ENCODE measurements around the gene GALK2. TPM values are rescaled to one million over a fixed set of nuclear protein-coding genes. Genes with fewer than 3 reads are reported as not detected.

GALK2 gene
- total and polyA plus RNA-seq, 2 donors (not counting 1 experiment from before 2014, with no cell fraction given) = 11.2 to 23.1 TPM

DNA sequence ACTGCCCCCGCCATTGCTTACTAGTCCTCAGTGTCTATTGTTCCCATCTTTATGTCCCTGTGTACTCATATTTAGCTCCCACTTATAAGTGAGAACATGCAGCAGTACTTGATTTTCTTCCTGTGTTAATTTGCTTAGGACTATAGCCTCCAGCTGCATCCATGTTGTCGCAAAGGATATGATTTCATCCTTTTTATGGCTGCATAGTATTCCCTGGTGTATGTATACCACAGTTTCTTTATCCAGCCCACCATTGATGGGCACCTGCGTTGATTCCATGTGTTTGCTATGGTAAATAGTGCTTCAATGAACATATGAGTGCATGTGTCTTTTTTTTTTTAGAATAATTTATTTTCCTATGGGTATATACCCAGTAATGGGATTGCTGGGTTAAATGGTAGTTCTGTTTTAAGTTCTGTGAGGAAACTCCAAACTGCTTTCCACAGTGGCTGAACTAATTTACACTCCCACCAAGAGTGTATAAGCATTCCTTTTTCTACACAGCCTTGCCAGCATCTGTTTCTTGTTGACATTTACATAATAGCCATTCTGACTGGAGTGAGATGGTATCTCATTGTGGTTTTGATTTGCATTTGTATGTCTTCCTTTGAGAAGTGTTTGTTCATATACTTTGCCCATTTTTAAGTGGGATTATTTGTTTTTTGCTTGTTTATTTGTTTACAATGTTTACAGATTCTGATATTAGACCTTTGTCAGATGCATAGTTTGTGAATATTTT is 53.7 kb downstream of the GALK2 start:
- H3K4me1 ChIP-seq (ENCODE audit: control insufficient read depth in 2 of 2, insufficient read depth in 2 of 2, low read length in 2 of 2) = no peaks in the 10 kb centered on the region
- no peak overlapping the region for H3K27ac ChIP-seq (ENCODE audit: low read length in 2 of 2)
- peaks cover 4% of the 10 kb centered on the region for H3K4me1 Mint-ChIP-seq
- ATAC-seq (ENCODE audit: low read depth) (no peak), DNase-seq (no peak)
- H3K9ac ChIP-seq (ENCODE audit: low read length) = no peak overlapping the region
- H3K4me3 Mint-ChIP-seq = no peak overlapping the region
- intact Hi-C loops (cut with micrococcal nuclease) = no loop called here
- H3K4me3 ChIP-seq (ENCODE audit: control extremely low read depth in 1 of 5, extremely low read depth in 1 of 5, insufficient read depth in 1 of 5, low read depth in 2 of 5, low read length in 4 of 5) = no peak overlapping the region
- ChIA-PET POLR2A (no interaction called here), CTCF (interaction anchor here (0.6 kb wide), 1 partner anchor 44 kb away, joined by 3 read pairs; no protein-coding TSS in a partner anchor)
- H2AFZ ChIP-seq (ENCODE audit: insufficient read depth, low read depth, low read length, poor library complexity, severe bottlenecking) = no peak overlapping the region
- peaks cover 0 to 10% of the 10 kb centered on the region in 2 experiments for H3K36me3 ChIP-seq (replicated peaks in 1 of 2; ENCODE audit: control extremely low read depth in 1 of 2, control insufficient read depth in 1 of 2, extremely low read depth in 1 of 2, insufficient read depth in 2 of 2, low read length in 1 of 2)
- H3K4me2 ChIP-seq (replicated peaks; ENCODE audit: low read depth, low read length, poor library complexity, severe bottlenecking) = no peak overlapping the region
- H3K79me2 ChIP-seq (ENCODE audit: control insufficient read depth, insufficient read depth, low read length) = peaks cover 17% of the 10 kb centered on the region
- H3K9me3 ChIP-seq (ENCODE audit: control extremely low read depth in 1 of 3, control insufficient read depth in 2 of 3, insufficient read depth in 1 of 3, low read length in 2 of 3) = peaks cover 1 to 10% (median 2%) of the 10 kb centered on the region in 3 donors
- no peaks in the 10 kb centered on the region for H3K27me3 Mint-ChIP-seq
- TF ChIP-seq EZH2 (IDR thresholded peaks at IDR 0.05; ENCODE audit: borderline replicate concordance, insufficient read depth, low read depth, low read length, poor library complexity, severe bottlenecking) = no peak
- TF ChIP-seq, protein P1, sequence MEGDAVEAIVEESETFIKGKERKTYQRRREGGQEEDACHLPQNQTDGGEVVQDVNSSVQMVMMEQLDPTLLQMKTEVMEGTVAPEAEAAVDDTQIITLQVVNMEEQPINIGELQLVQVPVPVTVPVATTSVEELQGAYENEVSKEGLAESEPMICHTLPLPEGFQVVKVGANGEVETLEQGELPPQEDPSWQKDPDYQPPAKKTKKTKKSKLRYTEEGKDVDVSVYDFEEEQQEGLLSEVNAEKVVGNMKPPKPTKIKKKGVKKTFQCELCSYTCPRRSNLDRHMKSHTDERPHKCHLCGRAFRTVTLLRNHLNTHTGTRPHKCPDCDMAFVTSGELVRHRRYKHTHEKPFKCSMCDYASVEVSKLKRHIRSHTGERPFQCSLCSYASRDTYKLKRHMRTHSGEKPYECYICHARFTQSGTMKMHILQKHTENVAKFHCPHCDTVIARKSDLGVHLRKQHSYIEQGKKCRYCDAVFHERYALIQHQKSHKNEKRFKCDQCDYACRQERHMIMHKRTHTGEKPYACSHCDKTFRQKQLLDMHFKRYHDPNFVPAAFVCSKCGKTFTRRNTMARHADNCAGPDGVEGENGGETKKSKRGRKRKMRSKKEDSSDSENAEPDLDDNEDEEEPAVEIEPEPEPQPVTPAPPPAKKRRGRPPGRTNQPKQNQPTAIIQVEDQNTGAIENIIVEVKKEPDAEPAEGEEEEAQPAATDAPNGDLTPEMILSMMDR (IDR thresholded peaks at IDR 0.05) = no peak
- peaks cover 7% of the 10 kb centered on the region for H3K9me3 Mint-ChIP-seq (ENCODE audit: insufficient read depth)
- H4K20me1 ChIP-seq (ENCODE audit: control insufficient read depth, insufficient read depth, low read length, poor library complexity, severe bottlenecking) = no peaks in the 10 kb centered on the region
- WGBS (ENCODE audit: insufficient coverage) = 100% methylated on average over 1 of the region's 3 CpGs
- H3K27ac Mint-ChIP-seq = no peak overlapping the region
- no peaks in the 10 kb centered on the region for H3K27me3 ChIP-seq (replicated peaks in 1 of 4; ENCODE audit: control extremely low read depth in 1 of 4, control insufficient read depth in 3 of 4, insufficient read depth in 4 of 4, low read length in 3 of 4)

DNA sequence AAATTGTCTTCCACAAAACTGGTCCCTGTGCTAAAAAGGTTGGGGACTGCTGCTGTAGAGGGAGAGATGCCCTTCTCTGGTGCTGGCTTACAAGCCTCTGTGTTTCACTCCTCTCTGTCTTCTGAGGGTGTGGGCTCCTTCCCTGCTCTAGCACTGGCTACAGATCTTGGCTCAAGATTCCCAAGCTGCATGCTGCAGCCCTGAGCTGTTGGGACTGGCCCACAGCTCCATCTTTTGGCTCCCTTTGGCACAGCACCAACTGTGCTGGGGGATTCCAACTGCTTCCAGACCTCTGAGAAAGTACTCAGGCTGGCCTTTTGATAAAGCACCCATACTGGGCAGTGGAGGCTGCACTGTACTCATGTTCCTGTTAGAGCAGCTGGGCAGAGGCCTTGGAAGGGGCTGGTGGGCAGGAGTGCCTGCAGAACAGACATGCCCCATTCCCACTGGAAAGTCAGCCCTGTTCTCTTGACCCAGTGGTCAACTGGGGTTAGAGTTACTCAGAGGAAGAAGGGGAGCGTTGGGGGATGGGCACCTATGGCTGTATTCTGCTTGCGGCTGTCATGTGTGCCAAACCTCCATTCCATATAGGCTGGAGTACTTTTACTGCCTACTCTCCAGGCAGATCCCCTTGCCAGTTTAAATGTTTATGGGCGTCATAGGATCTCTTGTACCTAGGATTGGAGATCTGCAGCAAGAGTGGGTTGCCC is 55.7 kb downstream of the GALK2 start:
- Histone ChIP-seq H3K27me3 (replicated peaks in 1 of 4; ENCODE audit: control extremely low read depth in 1 of 4, control insufficient read depth in 3 of 4, insufficient read depth in 4 of 4, low read length in 3 of 4) (no peaks in the 10 kb centered on the region), H3K79me2 (ENCODE audit: control insufficient read depth, insufficient read depth, low read length) (peaks cover 30% of the 10 kb centered on the region), H2AFZ (ENCODE audit: insufficient read depth, low read depth, low read length, poor library complexity, severe bottlenecking) (no peak overlapping the region), H3K27ac (ENCODE audit: low read length in 2 of 2) (no peak overlapping the region), H3K4me2 (replicated peaks; ENCODE audit: low read depth, low read length, poor library complexity, severe bottlenecking) (no peak overlapping the region), H3K9me3 (ENCODE audit: control extremely low read depth in 1 of 3, control insufficient read depth in 2 of 3, insufficient read depth in 1 of 3, low read length in 2 of 3) (peaks cover 2 to 14% (median 10%) of the 10 kb centered on the region in 3 donors), H4K20me1 (ENCODE audit: control insufficient read depth, insufficient read depth, low read length, poor library complexity, severe bottlenecking) (no peaks in the 10 kb centered on the region), H3K4me3 (ENCODE audit: control extremely low read depth in 1 of 5, extremely low read depth in 1 of 5, insufficient read depth in 1 of 5, low read depth in 2 of 5, low read length in 4 of 5) (no peak overlapping the region), H3K36me3 (replicated peaks in 1 of 2; ENCODE audit: control extremely low read depth in 1 of 2, control insufficient read depth in 1 of 2, extremely low read depth in 1 of 2, insufficient read depth in 2 of 2, low read length in 1 of 2) (peaks cover 0 to 11% of the 10 kb centered on the region in 2 experiments), H3K4me1 (ENCODE audit: control insufficient read depth in 2 of 2, insufficient read depth in 2 of 2, low read length in 2 of 2) (no peaks in the 10 kb centered on the region), H3K9ac (ENCODE audit: low read length) (no peak overlapping the region)
- no peak for DNase-seq
- no peaks in the 10 kb centered on the region for H3K27me3 Mint-ChIP-seq
- TF ChIP-seq EZH2 (IDR thresholded peaks at IDR 0.05; ENCODE audit: borderline replicate concordance, insufficient read depth, low read depth, low read length, poor library complexity, severe bottlenecking) = no peak
- TF ChIP-seq, protein P1 (IDR thresholded peaks at IDR 0.05) = no peak
- peaks cover 4% of the 10 kb centered on the region for H3K4me1 Mint-ChIP-seq
- no peak overlapping the region for H3K27ac Mint-ChIP-seq
- ChIA-PET POLR2A (no interaction called here), CTCF (interaction anchor here (0.9 to 1.2 kb wide), 2 partner anchors 9 to 10 kb away, joined by 3 read pairs; no protein-coding TSS in a partner anchor)
- H3K9me3 Mint-ChIP-seq (ENCODE audit: insufficient read depth) = peaks cover 7% of the 10 kb centered on the region
- H3K4me3 Mint-ChIP-seq = no peak overlapping the region
- intact Hi-C loops (cut with micrococcal nuclease) = no loop called here
- no peak for ATAC-seq (ENCODE audit: low read depth)
- WGBS (ENCODE audit: insufficient coverage) = 100% methylated on average over 1 of the region's 3 CpGs
